ENCODE data around the gene TRAPPC2L.

TRAPPC2L gene

GRCh38 chr16:88907768-88908167 lies 50.8 kb downstream of the TRAPPC2L start:
- DNase-seq (ENCODE audit: low read depth), result no peak
- H3K4me3 ChIP-seq (ENCODE audit: low read length), result no peak overlapping the region
- no peak for TF ChIP-seq CTCF (conservative IDR thresholded peaks at IDR 0.05; ENCODE audit: low read depth, low read length)

- no peak overlapping the region for H3K4me3 ChIP-seq (ENCODE audit: low read length)
- DNase-seq (ENCODE audit: low read depth), result no peak
- TF ChIP-seq CTCF (conservative IDR thresholded peaks at IDR 0.05; ENCODE audit: low read depth, low read length), result no peak
Observed at GRCh38 chr16:88908307-88908706, 51.4 kb downstream of the TRAPPC2L start.

- TF ChIP-seq CTCF (conservative IDR thresholded peaks at IDR 0.05; ENCODE audit: low read depth, low read length), result no peak
- H3K4me3 ChIP-seq (ENCODE audit: low read length), result no peak overlapping the region
- DNase-seq (ENCODE audit: low read depth), result no peak
Observed at GRCh38 chr16:88909431-88910210, 52.7 kb downstream of the TRAPPC2L start.

GRCh38 chr16:88910284-88911135 lies 53.6 kb downstream of the TRAPPC2L start:
- DNase-seq (ENCODE audit: low read depth), result no peak
- TF ChIP-seq CTCF (conservative IDR thresholded peaks at IDR 0.05; ENCODE audit: low read depth, low read length), result no peak

GRCh38 chr16:88911136-88911945 lies 54.4 kb downstream of the TRAPPC2L start:
- H3K4me3 ChIP-seq (ENCODE audit: low read length), result no peak overlapping the region
- no peak for TF ChIP-seq CTCF (conservative IDR thresholded peaks at IDR 0.05; ENCODE audit: low read depth, low read length)
- DNase-seq (ENCODE audit: low read depth), result no peak

More at GRCh38 chr16:88910284-88911135, 53.6 kb downstream of the TRAPPC2L start:
- H3K4me3 ChIP-seq (ENCODE audit: low read length), result no peak overlapping the region

GRCh38 chr16:88911946-88912310 lies 55.0 kb downstream of the TRAPPC2L start:
- DNase-seq (ENCODE audit: low read depth), result no peak
- no peak for TF ChIP-seq CTCF (conservative IDR thresholded peaks at IDR 0.05; ENCODE audit: low read depth, low read length)
- no peak overlapping the region for H3K4me3 ChIP-seq (ENCODE audit: low read length)

Measured in retinal pigment epithelial cell (primary cell).